Fibroblast of skin of back (primary cell): Measurements from ENCODE around the gene LRP4.

Experiments used
- DNase-seq: peaks from one replicate; pipeline ENCODE4 v3.0.0-alpha.2; 2013

The LRP4 gene

DNA sequence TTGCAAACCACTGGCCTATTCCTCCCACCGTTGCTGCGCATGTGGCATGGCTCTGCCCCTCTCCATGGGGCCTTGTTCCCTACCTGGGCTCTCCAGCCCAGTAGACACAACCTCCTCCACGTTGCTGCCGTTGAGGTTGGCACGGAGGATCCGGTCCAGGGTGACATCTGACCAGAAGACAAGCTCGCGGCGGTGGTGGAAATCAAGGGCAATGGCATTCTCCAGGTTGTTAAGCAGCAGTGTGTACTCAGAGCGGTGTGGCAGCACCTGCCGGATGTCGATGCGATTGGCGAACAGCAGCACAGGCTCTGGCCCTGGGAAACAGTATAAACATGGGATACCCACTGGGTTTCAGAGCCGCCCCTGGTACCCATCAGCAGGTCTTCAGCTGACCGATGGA lies 23.8 kb downstream of the LRP4 start:
- DNase-seq: no peak

DNA sequence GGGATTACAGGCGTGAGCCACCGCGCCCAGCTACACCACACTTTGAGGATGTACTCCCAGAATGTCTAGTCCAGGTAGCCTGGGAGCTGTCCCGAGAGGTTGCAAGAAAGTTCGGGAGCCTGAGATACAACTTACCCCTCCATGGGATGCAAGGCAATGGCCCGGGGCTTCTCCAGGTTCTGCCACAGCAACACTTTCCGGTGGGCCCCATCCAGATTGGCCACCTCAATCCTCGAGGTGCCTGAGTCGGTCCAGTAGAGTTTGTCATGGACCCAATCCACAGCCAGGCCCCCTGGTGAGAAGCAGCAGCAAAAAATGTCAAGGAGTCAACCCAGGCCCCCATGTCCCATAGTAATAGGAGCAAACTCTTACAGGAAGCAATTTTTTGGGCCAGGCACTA lies 25.5 kb downstream of the LRP4 start:
- no peak for DNase-seq

DNA sequence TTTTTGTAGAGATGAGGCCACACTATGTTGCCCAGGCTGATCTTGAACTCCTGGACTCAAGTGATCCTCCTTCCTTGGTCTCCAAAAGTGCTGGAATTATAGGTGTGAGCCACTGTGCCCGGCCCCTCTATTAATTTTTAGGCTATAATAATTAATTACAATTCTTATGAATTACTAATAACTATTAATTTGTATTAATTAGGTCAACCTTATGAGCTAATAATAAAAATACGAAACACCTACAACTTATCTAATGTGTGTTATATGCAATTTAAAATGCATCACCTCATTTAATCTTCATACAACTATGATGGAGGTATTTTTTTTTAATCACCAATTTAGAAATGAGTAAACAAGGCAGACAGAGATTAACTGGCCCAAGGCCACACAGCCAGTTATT lies 26.2 kb downstream of the LRP4 start:
- no peak for DNase-seq

DNA sequence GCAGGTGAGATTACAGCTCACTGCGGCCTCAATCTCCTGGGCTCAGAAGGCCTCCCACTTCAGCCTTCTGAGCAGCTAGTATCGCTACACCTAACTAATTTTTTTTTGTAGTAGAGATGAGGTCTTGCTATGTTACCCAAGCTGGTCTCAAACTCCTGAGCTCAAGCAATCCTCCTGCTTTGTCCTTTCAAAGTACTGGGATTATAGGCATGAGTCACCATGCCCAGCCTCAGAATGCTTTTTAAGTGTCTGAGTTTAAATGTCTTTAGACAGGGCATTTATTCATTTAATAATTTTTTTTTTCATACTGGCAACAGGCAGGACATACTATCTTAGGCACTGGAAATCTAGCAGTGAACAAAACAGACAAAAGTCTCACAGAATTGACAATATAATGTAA lies 27.7 kb downstream of the LRP4 start:
- DNase-seq: peak; percentile 12

DNA sequence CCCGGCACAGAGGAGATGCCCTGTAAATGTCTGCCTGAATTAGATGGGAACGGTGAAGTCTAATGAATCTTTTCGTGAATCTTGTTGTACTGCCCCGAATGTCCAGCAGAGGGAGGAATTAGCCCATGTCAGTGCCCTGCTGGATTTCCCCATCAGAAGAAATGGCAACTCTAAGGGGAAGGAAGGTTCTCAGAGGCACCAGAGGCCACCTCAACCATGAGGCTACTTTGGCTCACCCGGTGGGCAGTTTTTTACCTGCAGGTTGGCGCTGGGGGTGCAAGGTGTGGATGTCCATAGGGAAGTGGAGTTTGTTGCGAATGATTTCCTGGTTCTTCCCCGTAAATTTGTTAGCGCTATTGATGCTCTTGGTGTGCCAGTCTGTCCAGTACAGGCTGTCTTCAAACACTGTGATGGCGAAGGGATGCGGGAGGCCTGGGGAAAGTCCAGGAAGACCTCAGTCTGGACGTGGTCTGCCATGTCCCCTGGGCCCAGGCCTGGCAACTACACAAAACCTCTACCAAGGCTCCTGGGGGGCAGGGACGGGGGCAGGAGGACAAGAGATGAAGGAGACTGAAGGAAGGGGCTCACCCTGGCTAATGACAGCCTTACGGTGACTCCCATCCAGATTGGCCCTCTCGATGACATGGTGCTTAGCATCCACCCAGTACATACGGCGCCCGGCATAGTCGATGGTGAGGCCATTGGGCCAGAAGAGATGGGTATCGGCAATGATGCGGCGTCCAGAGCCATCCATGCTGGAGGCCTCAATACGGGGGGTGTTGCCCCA lies 28.5 kb downstream of the LRP4 start:
- DNase-seq: peak; percentile 65

DNA sequence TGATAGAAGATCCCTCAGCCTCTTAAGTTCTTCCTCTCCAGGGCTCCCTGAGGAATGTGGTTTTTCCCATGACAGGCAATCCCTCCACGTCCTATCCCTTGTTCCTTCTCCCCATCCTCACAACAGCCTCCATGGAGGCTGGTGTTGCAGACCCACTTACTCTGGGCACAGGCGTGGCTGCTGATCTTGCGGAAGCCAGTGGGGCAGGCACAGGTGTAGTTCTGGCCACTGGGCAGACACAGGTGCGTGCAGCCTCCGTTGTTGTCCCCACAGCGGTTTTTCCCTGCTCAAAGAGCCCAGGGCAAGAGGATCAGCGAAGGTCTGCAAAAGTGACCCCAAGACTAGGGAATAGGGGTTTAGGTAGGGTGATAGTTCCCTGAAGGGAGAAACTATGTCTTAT lies 29.1 kb downstream of the LRP4 start:
- no peak for DNase-seq

DNA sequence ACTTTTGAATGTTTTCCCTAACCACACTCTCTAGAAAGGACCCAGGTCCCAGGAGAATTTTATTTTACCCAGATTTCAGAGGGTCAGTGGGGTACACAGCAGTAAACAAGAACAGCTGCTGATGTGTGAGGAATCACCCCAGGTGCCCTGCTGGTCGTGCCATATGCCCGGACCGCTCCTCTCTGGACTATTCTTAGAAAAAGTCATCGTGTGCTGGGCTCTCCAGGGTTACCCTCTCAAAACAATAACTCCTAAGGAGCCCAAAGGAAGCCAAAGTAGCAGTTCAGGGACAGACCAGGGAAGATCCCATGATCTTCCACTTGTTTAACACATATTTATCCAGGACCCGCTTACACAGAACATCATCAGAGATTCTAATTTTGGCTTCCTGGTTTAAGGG lies 29.7 kb downstream of the LRP4 start:
- DNase-seq: no peak

DNA sequence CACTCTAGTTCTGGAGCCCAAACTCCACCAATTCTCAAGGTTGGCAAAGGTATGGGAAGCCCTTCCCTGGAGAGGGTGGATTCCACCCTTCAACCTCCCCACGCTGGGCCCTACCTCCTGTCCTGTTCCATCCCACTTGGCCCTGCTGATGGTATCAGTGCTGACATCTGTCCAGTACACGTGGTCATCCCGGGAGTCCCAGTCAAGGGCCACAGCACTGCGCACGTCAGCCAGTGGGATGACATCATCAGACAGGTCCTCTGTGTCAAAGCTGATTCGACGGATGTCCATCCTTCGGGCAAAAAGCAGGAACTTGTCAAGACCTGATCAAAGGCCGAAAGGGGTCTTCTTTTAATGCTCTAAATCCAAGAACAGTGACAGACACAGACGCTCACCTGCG lies 32.1 kb downstream of the LRP4 start:
- no peak for DNase-seq

DNA sequence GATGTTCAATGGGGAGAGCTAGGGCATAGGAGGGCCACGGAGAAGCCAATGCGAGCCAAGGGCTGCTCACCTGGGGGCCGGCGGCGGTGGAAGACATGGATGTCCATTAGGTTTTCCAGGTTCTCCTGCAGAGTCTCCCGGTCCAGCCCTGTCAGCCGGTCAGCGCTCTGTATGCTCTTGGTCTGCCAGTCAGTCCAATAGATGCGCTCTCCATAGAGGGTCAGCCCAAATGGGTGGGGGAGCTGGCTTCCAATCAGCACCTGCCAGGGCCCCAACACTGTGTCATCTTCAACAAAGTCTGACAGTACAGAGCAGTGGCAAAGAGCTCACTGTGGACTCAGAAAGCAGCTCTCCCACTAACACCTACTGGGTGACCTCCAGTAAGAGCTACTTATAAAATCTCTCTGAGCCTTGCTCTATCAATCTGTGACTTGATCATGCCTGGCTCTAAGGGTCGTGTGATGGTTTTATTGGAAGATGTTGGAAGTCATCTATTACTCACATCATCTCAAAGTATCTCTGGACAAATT lies 39.2 kb downstream of the LRP4 start:
- DNase-seq: no peak

DNA sequence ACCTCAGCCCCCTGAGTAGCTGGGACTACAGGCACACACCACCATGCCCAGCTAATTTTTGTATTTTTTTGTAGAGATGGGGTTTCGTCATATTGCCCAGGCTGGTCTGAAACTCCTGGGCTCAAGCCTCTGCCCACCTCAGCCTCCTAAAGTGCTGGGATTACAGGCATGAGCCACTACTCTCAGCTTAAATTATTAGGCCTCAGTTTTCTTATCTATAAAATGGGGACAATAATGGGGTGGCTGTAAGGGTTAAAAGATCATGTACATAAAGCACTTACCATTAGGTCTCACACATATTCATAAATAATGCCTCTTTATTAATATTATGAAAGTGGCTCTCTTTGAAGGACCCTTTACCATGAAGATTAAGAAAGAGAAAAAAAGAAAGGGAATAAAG lies 40.8 kb downstream of the LRP4 start:
- DNase-seq: no peak

DNA sequence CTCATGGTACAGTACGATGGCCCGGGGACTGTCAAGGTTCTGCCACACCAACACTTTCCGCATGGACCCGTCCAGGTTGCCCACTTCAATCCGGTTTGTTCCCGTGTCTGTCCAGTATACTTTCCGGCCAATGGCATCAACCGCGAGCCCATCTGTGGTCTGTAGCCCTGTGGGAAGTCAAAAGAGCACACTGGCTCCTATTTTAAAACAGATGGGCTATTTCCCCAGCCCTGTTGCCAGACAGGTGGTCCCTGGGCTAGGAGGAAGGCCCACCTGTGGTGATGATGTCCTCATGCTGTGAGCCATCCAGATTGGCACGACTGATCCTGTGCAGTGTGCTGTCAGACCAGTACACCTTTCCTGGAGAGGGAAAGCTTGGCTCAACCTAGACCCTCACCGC lies 41.9 kb downstream of the LRP4 start:
- no peak for DNase-seq

DNA sequence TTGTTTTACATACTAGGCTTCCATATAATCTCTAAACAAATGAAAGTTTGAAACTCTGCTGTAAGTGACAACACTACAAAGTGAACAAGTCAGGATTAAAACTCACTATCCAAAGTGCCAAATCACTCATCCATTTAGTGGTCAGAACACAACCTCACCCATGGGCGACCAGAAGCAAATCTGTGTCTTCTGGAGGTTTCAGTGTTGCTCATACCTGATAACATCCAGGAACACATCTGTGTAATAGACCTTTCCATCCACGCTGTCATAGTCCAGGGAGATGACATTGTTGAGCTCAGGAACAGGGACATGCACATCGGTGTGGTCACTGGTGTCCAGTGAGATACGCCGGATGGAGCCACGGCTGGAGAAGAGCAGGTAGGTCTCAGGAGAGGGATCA lies 43.8 kb downstream of the LRP4 start:
- no peak for DNase-seq

DNA sequence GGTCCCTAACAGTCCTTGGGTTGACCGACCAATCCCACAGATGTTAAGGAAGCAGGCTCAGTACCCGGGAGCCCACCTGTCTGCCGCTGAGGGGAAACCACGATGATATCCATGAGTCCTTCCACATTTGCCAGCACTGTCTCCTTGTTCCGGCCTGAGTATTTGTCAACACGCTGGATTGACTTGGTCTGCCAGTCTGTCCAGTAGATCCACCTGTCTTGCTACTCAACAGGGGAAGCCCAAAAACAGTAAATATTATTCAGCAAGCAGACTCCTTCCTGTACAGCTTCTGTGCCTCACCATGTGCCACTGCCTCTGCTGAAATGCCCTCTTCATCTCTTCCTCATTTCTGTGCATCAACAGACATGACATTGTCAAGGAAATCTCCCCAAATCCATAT lies 49.4 kb downstream of the LRP4 start:
- no peak for DNase-seq

DNA sequence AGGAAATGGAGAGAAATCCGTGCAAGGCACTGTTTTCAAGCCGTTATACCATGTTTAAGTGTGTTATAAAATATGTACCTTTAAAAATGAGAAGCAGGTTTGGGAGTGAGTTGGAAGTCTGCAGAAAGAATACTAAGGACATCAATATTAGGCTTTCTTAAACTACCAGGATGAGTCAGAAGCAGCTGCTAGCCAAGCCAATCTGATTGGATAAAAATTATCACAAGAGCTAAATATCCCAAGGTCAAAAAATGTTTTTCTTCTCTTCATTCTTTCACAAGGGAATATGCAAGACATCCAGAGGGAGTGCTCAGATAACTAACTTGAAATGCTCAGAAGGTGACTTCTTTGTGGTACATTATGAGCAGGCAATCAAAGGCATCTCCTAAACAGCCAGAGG lies 53.0 kb downstream of the LRP4 start:
- DNase-seq: peak; percentile 65

DNA sequence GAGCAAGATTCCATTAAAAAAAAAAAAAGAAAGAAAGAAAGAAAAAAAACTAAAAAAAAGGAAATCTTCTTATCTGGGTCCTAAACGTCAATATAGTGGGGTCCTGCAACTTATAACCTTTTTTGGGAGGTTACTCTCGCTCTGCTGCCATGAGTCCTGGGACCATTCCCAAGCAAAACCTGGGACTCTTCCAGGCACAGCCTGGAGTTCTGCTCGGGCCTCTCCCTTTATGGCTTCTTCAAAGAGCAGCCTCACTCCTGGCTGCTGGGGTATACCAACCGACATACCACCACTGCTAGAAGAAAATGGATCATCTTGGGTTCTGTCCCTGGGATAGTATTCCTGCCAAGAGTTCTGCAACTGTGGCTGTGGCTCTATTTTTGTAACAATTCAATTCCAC lies 58.1 kb downstream of the LRP4 start:
- no peak for DNase-seq

DNA sequence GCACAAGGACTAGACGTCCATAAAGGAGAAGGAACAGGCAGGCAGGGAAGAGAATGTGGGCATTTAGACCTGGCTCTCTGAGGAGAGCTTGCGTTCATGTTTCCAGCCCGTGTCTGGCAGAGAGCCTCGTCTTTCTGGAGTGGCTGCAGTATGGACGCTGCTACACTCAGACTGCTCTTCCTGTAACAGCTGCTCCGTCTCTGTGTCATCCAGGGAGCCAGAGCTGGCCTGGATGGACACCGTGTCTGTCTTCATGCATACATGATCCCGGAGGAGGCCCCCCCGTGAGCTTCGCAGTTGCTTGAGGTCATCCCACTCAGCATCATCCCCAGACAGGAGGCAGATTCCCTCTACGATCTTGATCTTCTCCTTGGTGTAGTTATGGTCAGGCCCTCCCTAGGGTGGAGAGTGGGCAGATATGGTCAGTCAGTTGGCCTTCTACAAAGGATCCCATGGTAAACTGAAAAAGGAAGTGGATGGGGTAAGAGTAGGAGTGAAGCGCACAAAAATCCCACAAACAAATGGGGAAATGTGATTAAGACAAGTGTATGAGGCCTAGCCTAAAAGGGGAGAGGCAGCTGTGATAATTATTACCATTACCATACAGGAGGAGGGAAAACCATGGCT lies 59.3 kb downstream of the LRP4 start:
- DNase-seq: no peak

DNA sequence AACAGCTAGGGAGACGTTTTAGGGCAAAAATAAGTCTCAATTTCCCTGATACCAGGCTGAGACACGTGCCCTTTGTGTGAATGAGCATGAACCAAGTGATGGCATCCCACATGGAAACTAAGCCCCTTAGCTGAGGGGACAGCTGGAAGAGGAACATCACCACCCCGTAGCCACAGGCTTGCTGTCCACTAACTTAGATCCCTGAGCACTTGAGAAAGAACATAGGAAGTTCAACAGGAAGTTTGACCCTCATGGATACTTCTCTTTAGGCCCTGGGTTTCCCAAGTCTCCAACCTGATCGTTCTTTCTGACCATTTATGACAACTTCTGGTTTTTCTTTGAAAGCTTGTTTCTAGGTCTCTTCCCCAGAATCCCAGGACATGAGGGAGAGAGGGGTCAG lies 60.7 kb downstream of the LRP4 start:
- DNase-seq: no peak

DNA sequence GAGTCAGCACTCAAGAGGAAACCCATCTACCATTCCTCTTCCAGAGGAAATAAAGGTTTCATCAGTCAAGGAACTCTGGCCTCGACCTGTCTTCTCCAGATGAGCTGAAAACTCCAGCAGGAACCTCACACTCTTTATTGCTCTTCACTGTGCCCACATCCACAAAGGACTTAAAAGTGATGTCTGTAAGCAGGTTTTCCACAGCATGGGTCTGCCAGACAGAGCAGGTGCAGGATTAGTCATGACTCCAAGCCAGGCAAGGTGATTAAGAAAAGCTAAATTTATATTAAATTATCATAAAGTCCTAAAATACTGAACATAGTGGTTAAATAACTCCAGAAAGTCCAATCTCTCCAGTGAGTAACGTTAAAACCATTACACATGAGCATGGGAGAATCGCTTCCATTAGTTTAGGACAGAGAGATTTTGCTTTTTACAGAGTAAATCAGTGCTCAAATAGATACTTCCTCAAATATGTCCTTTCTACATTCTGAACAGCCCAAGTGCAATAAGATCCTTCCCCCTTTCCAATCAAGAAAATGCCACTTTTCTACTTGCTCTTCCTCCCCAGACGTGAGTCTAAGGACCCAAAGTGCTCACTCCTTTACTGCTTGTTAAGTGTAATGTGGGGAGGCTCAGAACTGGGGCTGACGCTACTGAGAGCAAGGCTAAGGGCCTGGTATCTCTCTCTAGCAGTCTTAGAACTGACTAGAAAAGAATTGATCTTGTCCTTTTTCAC lies 61.6 kb downstream of the LRP4 start:
- DNase-seq: no peak

DNA sequence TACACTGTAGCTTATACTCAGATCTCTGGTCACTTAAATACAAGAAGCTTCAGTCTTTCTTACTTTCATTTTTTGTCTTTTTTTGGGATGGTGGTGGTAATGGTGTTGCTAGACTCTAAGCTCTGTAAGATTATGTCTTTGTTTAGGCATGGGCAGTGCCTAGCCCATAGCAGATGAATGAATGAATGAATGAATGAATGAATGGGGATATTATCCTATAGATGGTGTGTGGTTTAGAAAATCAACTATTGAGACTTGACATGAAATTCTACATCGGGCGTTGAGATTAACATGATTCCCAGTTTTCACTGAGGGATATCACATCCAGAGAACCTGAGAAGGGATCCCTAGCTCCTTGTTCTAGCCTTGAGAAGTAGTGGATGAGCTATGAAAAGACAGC lies 62.5 kb downstream of the LRP4 start:
- no peak for DNase-seq

DNA sequence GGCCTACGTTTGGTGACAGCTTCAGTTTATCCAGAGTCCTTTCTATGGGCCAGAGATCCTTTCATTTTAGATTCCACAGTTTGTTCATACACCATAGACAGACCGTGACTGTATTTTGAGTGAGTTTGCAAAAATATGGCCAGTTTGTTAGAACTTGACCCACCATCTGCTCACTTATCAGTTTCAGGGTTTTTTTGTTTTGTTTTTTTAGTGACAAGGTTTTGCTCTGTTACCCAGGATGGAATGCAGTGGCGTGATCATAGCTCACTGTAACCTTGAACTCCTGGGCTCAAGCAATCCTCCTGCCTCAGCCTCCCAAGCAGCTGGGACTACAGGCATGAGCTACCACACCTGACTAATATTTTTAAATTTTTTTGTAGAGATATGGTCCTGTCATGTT lies 63.2 kb downstream of the LRP4 start:
- DNase-seq: no peak

DNA sequence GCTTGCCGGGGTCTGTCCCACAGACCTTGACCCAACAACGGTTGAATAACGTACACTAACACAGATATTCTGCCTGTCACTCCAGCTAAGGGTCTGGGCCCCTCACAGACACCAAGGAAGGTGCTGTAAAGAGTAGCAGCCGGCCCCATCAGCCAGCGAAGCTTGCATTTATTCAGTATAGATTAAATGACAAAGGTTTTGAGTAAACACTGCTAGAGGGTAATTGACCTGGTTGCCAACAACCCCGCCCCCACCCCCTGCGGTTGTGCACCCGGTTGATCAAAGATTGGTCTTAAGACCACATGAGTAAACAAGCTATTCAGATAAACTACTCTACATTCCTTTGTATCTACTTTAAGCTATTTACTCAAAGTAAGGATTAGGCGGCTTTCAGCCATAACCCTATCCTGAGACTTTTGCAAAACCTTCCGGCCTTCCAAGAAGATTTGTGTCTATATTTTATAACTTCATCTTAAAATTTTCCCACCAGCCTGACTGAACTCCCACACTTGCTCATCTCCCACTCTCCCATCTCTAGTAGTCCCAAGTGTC lies 67.4 kb downstream of the LRP4 start:
- no peak for DNase-seq

DNA sequence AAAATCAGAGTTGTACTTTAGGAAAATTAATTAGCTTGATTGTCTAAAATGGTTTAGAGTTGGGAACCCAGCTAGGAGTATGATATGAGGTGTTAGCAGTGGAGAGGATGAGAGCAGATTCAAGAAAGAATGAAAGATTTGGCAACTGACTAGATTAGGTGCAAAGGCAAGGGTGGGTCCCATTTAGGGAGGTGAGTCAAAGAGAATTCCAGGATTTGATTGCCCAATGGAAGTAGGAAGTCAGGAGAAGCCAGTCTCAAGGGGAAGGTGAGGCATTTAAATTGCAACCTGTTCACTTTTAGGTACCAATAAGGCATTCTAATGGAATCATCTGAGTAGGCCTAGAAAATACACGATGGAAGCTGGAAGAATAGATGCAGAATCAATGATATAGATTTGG lies 68.7 kb downstream of the LRP4 start:
- no peak for DNase-seq

DNA sequence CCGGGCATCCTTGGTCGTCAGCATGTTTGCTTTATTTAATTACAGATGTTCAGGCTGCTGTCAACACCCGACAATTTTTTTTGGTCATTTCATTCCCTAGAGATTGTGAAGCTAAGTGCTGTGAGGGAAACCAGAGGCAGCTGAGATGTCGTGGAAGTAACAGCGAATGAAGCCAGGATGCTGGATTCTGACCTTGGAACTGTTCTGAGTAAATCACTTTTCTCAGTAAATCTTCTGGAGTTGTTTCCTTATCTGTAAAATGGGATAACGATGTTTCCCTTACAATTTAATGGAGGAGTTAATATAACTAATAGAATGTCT lies 71.9 kb downstream of the LRP4 start:
- DNase-seq: no peak
